Sciatic nerve (tissue), 2 donors: ENCODE measurements around the gene SLC25A27. TPM values are rescaled to one million over a fixed set of nuclear protein-coding genes. Genes with fewer than 3 reads are reported as not detected.
"Not testable (repeated sequence)": the region's sequence is repeated elsewhere in the genome, so short reads cannot be mapped to it uniquely, and the experiment has no call there.

Experiments used
- ATAC-seq: fragments of 200-7000 bp; cut with Tn5 transposase; one replicate; pipeline ENCODE4 v1.9.1; 2020; ENCODE audit warnings: mild to moderate bottlenecking, moderate library complexity
- DNase-seq: peaks from one replicate; pipeline ENCODE4 v3.0.0-alpha.2; 2020; ENCODE audit warnings: low spot score
- intact Hi-C: fragments of 100-400 bp; cut with DNase I; formaldehyde crosslinking; loops from one replicate; pipeline ENCODE4 v1.14.2; 2022
- total RNA-seq: library from RNA; stranded (reverse); fragmentation: NEBNext Ultra II Directional; extraction: Animal tissue kit (Norgen Biotek cat#: 25700); gene quantifications from one replicate; pipeline ENCODE4 v1.2.1, GENCODE V29; 2021
- donor health status: DM: no; HTN: no; CAD: no.
- donor health status: DM: no; HTN: no; CAD: no.

SLC25A27 gene
- total RNA-seq, 1 donor from 2014 or later = 49.0 TPM

DNA sequence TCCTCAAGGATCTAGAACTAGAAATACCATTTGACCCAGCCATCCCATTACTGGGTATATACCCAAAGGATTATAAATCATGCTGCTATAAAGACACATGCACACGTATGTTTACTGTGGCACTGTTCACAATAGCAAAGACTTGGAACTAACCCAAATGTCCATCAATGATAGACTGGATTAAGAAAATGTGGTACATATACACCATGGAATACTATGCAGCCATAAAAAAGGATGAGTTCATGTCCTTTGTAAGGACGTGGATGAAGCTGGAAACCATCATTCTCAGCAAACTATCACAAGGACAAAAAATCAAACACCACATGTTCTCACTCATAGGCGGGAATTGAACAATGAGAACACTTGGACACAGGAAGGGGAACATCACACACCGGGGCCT, 4.7 kb upstream of the SLC25A27 start:
- intact Hi-C loops, DNase-seq, ATAC-seq: not testable (repeated sequence)

DNA sequence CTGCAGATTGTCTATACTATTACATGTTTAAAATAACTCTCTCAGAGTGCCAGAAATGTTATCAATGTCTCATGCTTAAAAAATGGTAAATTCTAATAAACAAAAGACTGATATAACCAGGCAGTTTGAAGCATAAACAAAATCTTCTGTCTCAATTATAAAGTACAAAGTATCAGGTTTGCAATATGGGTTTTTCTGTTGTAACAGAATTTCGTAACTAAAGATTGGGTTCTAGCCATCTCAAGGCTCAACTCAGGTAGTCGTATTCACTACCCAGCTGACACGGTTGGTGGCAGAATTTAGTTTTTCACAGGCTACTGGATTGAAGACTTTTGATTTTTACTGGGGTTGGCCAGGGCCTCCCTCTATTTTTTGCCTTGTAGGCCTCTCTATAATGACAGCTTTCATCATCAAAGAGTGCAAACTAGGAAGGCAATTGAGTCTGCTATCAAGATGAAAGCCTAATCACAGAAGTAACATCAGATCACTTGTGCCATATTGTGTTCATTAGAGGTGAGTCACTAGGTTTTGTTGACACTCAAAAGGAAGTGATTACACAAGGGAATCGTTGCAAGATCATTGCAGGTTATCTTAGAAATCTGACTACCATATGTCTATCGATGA, 3.8 kb upstream of the SLC25A27 start:
- ATAC-seq (no peak), DNase-seq (no peak)
- intact Hi-C loops = no loop called here

DNA sequence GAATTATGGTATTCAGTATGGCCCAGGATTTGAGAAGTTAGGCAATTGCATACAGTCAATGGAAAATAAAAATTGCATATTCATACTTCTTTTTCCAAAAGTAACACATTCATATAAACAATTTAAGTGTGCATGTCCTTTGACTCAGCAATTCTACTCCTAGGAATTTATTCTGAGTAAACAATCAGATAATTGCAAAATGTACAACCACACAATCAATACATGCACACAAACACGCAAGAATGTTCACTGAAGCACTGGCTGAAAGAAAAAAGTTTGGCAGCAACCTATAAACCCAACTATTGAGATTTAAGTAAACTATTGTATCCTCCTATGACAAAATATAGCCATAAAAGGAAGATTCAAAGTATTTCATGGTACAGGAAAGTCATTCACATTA, 1.8 kb upstream of the SLC25A27 start:
- intact Hi-C loops = no loop called here
- no peak for ATAC-seq

DNA sequence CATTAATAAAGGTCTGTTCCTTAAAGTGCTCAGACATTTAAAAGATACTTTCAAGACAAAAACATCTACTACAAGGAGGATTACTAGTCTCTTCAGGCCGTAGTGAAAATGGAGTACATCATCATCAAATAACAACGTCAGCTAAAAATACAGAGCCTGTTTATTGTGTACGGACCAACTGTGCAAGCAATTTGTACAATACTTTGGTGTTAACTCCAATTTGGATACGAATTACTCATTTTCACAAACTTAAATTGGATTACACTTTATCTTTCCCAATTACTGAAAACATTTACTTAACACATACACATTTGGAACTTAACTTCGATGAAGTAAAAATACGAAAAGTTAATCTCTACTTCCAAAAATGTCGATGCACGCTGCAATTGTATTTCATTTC, 959 bp upstream of the SLC25A27 start:
- intact Hi-C loops = no loop called here
- no peak for ATAC-seq

More for the DNA sequence above, 1.8 kb upstream of the SLC25A27 start:
- DNase-seq = no peak

DNA sequence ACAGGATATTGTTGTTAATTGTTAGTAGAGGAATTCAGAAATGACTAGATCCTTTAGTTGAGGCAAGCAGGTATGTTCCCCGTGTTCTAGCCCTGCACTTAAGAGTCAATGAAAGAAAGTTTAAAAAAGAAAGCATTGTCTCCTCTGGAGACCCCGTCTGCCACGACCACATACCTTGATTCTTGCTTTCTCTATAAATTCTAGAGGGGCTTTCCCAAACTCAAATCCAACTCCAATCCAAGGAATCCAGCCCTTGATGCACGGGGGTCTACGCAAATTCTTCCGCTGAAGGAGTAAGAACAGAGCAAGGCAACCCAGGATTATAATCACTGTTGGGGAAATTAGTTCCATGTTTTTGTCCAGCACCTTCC, 558 bp upstream of the SLC25A27 start:
- intact Hi-C loops = no loop called here
- no peak for ATAC-seq

More for the DNA sequence above, 959 bp upstream of the SLC25A27 start:
- DNase-seq = no peak

DNA sequence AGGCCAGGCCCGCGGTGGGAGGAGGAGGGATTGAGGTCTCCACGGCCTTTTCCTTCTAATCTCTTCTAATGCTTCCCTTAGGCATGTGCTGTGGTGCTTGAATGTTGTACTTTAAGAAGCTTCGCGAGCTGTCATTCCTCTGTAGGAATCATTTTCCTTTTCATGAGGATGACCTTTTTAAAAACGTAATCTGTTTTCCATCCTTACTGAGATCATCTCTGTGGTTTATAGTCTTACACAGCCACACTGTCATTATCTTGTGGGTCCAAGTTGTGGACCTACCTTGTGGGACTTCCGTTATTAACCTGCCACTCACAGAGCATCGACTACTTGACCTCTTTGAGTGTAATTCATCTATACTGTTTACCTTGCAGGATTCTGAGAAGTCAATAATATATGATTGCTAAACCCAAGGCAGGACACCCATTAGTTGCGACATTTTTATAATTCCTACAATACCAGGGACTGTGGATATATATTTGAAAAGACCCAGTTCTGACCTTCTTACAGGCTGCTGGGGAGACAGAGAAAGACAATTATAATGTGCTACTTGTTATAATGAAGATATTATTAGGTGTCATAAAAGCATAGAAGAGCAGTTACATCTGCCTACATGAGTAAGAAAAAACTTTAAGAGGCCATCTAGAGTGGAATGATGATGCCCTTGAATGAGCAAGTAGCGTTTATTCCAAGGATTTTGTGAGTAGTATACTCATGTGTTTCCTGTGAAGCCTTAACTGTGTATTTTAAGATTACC, 842 bp downstream of the SLC25A27 start:
- DNase-seq (no peak), ATAC-seq (no peak)
- intact Hi-C loops = no loop called here

More for the DNA sequence above, 558 bp upstream of the SLC25A27 start:
- no peak for DNase-seq

DNA sequence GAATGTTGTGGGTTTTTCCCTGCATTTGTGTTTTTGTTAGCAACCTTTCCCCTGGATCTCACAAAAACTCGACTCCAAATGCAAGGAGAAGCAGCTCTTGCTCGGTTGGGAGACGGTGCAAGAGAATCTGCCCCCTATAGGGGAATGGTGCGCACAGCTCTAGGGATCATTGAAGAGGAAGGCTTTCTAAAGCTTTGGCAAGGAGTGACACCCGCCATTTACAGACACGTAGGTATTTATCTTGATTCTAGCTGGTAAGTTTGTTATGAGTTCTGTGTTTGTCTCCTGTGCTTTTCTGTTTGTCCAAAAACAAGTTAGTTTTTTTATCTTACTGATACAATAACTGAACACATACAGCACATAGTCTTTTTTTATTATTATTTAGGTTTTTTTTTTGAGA, 3.0 kb downstream of the SLC25A27 start:
- intact Hi-C loops = no loop called here
- ATAC-seq (no peak), DNase-seq (no peak)

DNA sequence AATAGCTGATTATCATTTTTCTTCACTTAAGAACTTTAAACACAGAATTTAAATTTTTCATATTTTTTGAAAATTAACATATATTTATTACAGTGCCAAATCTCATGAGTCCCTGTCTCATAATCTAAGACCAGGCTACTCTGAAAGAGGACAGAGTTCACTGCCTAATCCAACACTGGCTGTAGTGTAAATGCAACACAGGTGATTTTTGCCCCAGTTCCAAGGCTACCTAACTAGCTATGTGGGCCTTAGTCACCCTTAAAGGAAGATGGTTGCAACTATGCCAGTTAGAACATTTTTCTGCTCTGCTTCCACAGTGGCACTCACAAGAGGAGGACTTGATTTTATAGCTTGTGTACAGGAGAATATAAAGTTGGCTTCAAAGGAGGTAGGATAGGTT, 4.9 kb downstream of the SLC25A27 start:
- intact Hi-C loops = no loop called here
- DNase-seq (no peak), ATAC-seq (no peak)

DNA sequence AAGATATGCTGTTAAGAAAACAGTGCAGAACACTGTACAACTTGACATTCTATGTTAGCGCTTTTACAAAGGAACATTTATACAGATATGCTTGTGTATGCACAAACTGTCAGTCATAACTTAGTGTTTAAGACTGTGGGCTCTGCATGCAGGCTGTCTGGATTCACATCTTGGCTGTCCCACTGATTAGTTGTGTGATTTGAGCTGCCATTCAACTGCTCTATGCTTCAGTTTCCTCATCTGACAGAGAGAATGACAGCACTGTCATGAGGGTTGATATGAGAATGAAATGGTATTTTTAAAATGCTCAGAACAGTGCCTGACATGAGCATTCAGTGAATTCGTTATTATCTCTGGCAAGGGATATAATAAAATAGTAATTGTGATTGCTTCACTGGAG, 8.7 kb downstream of the SLC25A27 start:
- intact Hi-C loops = no loop called here
- no peak for DNase-seq
- ATAC-seq = peak; percentile 41

DNA sequence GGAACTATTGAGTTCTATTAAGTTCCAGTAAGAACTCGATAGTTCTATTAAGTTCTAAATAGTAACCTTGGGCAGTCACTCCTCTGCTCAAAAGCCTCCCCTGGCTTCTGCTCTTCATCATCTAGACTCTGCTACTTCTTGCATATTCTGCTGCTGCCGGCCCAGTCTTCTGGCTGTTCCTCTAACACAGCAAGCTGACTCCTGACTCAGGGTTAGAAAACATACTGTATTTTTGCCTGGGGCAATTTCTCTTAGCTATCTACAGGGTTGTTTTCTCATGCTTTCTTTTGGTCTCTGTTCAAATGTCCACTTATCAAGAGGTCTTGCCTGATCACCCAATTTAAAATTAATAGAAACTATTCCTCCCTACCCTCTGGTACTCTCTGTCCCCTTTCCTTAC, 14.6 kb downstream of the SLC25A27 start:
- ATAC-seq (no peak), DNase-seq (no peak)
- intact Hi-C loops = no loop called here

DNA sequence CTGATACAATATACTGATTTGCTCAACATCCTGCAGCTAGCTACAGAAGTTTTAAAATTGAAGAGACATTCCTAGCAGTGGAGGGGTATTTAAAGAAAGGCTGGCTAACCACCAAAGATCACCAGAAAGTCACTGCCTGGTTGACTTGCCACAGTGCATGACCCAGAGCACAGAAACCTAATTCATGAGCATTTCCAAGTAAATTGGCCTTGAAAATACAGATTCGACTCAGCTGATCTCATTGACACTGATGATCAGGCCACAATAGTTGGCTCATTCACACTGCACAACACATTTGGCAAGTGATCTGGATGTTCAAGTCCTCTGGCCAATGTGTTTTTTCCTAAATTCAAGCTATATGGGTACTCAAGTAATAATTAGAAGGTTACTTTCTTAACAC, 21.6 kb downstream of the SLC25A27 start:
- intact Hi-C loops = no loop called here
- DNase-seq (no peak), ATAC-seq (no peak)

DNA sequence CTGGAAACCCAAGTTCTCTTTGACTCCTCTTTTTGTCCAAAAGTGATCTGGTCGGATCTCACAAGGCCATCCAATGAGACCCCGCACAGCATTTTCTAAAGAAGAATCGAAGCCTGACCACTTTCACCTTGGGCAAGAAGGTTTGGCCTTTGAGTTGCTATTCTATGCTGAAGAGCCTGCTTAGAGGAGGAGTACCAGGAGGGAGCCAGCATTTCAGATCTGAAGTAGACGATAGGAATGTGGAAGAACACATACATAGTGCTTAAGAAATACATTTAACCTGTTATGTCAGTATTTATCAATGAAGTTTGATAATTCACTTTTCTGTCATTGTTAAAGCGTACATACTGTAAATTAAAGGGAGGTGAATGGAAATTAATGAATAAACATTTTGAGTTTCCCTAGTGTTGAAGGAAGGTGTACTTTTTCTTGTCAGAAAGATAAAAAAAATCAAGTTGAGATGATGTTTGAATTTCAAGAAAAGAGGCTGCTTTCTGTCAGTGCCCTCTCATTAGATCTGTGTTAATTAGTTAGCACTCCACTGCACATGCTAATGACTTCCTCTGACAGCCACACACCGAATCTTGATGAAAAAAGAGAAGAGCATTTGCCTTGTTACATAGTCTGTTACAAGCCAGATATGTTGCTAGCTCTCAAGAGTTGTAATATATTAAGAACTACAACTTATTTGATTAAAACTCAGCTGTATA, 24.0 kb downstream of the SLC25A27 start:
- no peak for ATAC-seq
- DNase-seq = no peak

DNA sequence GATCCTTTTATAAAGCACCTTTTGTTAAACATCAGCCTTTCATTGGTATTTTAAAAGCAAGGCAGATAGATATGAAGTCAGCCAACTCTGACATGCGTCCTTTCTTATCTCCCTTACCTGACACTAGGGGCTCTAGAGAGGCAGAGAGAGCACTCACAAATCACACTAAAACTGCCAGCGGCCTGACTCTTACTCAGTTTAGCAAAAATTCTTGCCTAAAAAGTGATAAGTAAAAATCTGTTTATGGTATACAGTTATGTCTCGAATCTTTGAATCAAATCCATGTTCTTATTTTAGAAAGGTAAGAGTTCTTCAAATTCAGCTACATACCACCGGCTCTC, 24.5 kb downstream of the SLC25A27 start:
- no peak for DNase-seq
- ATAC-seq = no peak
- intact Hi-C loops = no loop called here

More for the DNA sequence above, 24.0 kb downstream of the SLC25A27 start:
- intact Hi-C loops = no loop called here

DNA sequence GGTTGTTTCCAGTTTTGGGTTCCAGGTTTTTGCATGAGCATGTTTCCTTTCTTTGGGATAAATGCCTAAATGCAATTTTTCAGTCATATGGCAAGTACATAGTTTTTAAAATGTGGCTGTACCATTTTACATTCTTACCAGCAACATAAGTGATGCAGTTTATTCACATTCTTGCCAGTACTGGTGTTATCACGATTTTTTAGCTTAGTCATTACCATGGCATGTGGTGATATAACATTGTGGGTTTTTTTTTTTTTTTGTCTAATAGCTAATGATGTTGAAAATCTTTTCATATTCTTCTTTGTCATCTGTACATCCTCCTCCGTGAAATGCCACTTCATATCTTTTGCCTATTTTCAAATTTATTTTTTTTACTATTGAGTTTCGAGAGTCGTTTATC, 32.0 kb downstream of the SLC25A27 start:
- no peak for DNase-seq
- intact Hi-C loops = no loop called here
- no peak for ATAC-seq

DNA sequence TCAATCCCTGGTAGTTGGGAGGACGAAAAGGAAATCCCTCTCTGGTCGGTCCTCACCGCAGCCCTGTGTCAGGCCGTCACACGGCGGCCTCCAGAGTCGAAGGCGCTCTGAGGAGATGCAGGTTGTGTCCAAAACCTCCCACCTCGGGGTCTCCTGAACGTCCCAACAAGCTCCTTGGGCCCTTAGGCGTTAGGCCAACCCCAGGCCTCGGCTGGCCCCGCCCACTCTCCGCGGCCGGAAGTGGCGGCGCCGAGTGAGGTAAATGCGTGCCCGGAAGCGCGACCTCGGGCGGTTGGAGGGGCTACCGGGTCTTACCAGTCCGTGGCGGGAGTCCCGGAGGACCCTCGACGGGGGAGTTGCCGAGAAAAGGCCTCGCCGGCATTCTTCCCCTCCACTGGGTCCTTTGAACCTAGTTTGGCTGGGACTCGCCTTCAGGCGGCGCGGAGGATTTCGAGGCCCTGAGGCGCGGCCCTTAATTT, 34.9 kb downstream of the SLC25A27 start, which contains the start of gene TDRD6:
TSS of gene TDRD6 (plus strand) at position 267 of the 479 bp plus-strand sequence. CDS start 244 bp downstream, outside the sequence.
- no peak for DNase-seq
- ATAC-seq = no peak
- intact Hi-C loops = no loop called here

DNA sequence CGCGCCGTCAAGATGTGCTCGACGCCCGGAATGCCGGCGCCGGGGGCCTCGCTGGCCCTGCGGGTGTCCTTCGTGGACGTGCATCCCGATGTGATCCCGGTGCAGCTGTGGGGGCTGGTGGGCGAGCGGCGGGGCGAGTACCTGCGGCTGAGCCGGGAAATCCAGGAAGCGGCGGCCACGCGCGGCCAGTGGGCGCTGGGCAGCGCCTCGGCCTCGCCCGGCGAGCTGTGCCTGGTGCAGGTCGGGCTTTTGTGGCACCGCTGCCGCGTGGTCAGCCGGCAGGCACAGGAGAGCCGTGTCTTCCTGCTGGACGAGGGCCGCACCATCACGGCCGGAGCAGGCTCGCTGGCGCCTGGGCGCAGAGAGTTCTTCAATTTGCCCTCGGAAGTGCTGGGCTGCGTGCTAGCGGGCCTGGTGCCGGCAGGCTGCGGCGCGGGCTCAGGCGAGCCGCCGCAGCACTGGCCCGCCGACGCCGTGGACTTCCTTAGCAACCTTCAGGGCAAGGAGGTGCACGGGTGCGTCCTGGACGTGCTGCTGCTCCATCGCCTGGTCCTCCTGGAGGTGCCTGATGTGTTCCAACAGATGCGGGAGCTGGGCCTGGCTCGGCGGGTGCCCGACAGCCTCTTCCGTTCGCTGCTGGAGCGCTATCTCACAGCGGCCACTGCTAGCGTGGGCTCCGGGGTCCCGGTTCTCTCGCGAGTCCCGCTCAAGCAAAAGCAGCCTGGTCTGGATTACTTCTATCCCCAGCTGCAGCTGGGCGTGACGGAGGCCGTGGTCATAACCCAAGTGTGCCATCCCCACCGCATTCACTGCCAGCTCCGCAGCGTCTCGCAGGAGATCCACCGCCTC, 35.6 kb downstream of the SLC25A27 start:
- intact Hi-C loops = no loop called here
- no peak for ATAC-seq
- DNase-seq = no peak

DNA sequence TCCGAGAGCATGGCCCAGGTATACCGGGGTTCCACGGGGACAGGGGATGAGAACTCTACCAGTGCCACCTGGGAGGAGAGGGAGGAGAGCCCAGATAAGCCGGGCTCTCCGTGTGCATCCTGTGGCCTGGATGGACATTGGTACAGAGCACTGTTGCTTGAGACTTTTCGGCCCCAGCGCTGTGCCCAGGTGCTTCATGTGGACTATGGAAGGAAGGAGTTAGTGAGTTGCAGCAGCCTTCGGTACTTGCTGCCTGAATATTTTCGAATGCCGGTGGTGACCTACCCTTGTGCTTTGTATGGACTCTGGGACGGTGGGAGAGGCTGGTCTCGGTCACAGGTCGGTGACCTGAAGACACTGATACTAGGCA, 36.2 kb downstream of the SLC25A27 start:
- intact Hi-C loops = no loop called here
- no peak for ATAC-seq

DNA sequence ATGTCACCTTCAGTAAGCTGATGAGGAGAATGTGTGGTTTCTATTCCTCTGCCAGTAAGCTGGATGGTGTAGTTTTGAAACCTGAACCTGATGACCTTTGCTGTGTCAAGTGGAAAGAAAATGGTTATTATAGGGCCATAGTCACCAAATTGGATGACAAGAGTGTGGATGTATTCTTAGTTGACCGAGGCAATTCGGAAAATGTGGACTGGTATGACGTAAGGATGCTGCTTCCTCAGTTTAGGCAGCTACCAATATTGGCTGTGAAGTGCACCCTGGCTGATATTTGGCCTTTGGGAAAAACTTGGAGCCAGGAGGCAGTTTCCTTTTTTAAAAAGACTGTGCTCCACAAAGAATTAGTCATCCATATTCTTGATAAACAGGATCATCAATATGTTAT, 36.9 kb downstream of the SLC25A27 start:
- no peak for ATAC-seq
- DNase-seq = no peak
- intact Hi-C loops = no loop called here

More for the DNA sequence above, 36.2 kb downstream of the SLC25A27 start:
- DNase-seq = no peak

DNA sequence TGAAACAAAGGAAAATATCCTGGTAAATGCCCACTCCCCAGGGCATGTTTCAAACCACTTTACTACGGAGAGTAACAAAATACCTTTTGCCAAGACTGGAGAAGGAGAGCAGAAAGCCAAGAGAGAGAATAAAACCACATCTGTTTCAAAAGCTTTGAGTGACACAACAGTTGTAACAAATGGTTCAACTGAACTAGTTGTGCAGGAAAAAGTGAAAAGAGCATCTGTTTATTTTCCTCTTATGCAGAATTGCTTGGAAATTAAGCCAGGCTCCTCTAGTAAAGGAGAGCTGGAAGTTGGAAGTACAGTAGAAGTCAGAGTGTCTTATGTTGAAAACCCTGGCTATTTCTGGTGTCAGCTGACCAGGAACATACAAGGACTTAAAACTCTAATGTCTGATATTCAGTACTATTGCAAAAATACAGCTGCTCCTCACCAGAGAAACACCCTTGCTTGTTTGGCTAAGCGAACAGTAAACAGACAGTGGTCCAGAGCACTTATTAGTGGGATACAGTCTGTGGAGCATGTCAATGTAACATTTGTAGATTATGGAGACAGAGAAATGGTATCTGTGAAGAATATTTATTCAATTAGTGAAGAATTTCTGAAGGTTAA, 37.5 kb downstream of the SLC25A27 start:
- DNase-seq (no peak), ATAC-seq (no peak)
- intact Hi-C loops = no loop called here
